ENCODE measurements around the gene YPEL2.

GRCh38 chr17:59357219-59357697, 25.8 kb downstream of the YPEL2 start:
- no peak for TF ChIP-seq CTCF (IDR thresholded peaks at IDR 0.05)
- TF ChIP-seq POLR2A (IDR thresholded peaks at IDR 0.05), result no peak

Data from Peyer's patch (tissue), 4 donors.